Neuron (in vitro differentiated cells): Measurements from ENCODE around the gene NFASC.

Source experiments
- H2AFZ ChIP-seq: one replicate; pipeline ENCODE4 v1.6.1; 2013; ENCODE audit warnings: low read depth, mild to moderate bottlenecking, inconsistent platforms, low read length, moderate library complexity
- H3K27me3 ChIP-seq: one replicate; pipeline ENCODE4 v1.6.1; 2013; ENCODE audit warnings: low read length; ENCODE audit not compliant: insufficient read depth
- H3K36me3 ChIP-seq: one replicate; pipeline ENCODE4 v1.6.1; 2013; ENCODE audit warnings: low read length; ENCODE audit not compliant: insufficient read depth
- H3K4me1 ChIP-seq: one replicate; pipeline ENCODE4 v1.6.1; 2013; ENCODE audit warnings: low read length; ENCODE audit not compliant: insufficient read depth
- H3K4me3 ChIP-seq: 2 replicates; pipeline ENCODE4 v1.5.1; 2013; ENCODE audit warnings: mild to moderate bottlenecking, low read length, moderate library complexity
- H3K9me3 ChIP-seq: one replicate; pipeline ENCODE4 v1.6.1; 2013; ENCODE audit warnings: low read length

NFASC gene

DNA sequence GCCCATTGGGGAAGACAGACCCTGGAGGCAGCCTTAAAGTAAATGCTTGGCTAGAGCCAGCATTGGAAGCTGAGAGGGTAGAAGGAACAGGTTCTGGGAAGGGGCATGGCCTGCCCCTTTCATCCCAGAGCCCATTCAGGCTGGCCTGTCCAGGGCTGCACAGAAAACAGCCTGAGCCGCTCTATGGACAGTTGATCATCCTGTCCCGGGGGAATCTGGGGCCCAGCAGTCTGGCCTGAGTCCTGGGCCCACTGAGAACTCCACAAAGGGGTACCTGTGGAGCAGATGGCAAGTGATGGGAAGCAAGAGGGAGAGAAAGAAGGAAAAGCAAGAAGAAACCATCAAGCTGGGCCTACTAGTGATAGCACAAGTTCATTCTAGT is 200.4 kb downstream of the NFASC start:
- H2AFZ ChIP-seq: no peak overlapping the region
- H3K36me3 ChIP-seq: no peaks in the 10 kb centered on the region
- H3K4me3 ChIP-seq: no peak overlapping the region
- no peaks in the 10 kb centered on the region for H3K27me3 ChIP-seq
- H3K4me1 ChIP-seq: peaks cover 4% of the 10 kb centered on the region
- no peaks in the 10 kb centered on the region for H3K9me3 ChIP-seq

DNA sequence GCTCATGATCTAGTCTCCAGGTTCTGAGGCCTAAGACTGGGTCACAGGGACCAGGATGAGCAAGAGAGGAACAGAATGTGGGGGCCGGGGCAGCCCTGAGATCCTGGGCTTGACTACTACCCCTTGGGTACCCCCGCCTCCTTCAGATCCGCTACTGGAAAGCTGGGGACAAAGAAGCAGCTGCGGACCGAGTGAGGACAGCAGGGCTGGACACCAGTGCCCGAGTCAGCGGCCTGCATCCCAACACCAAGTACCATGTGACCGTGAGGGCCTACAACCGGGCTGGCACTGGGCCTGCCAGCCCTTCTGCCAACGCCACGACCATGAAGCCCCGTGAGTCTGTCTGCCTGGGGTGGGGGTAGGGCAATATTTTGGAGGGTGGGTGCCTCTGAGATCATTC is 201.1 kb downstream of the NFASC start:
- Histone ChIP-seq H3K36me3 (no peaks in the 10 kb centered on the region), H3K4me3 (no peak overlapping the region), H3K4me1 (peaks cover 4% of the 10 kb centered on the region), H3K27me3 (no peaks in the 10 kb centered on the region), H2AFZ (no peak overlapping the region), H3K9me3 (no peaks in the 10 kb centered on the region)

DNA sequence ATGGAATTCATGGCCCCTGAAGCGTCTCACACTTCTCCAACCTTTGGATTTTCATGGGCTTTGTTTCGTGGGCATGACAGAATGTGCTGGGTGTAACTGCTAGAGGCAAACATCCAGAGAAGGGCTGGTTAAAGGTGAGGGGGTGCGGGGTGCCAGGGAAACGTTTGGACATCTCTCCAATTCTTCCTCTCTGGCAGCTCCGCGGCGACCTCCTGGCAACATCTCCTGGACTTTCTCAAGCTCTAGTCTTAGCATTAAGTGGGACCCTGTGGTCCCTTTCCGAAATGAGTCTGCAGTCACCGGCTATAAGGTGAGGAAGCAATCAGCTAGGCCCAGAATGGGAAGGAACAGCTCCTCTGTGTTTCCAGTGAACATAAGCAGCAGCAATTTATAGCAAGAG is 201.6 kb downstream of the NFASC start:
- Histone ChIP-seq H3K4me3 (no peak overlapping the region), H2AFZ (no peak overlapping the region), H3K36me3 (no peaks in the 10 kb centered on the region), H3K27me3 (no peaks in the 10 kb centered on the region), H3K4me1 (peaks cover 4% of the 10 kb centered on the region), H3K9me3 (no peaks in the 10 kb centered on the region)
